Transverse colon (tissue), 4 donors: ENCODE data around the gene EFNA1.

ENCODE experiments used
- EP300 ChIP-seq: sonication (generic); formaldehyde crosslinking; IDR thresholded peaks from one replicate; pipeline ENCODE4 v1.6.1; 2017; ENCODE audit warnings: antibody characterized with exemption, low read depth
- POLR2A ChIP-seq: fragments of 450-650 bp; IDR thresholded peaks from one replicate; pipeline ENCODE4 v1.6.1; 2016; ENCODE audit warnings: antibody characterized with exemption, mild to moderate bottlenecking, moderate library complexity
- POLR2AphosphoS5 ChIP-seq, 3 donors: sonication (generic); formaldehyde crosslinking; IDR thresholded peaks; one replicate each; pipeline ENCODE4 v1.6.1; 2016; ENCODE audit warnings: antibody characterized with exemption in 3 of 3
- TF ChIP-seq, protein P1 (sequence below), 5 experiments: fragments of 200-600 bp in 3 of 5; fragments of 450-650 bp in 2 of 5; sonication (generic) in 3 of 5; IDR thresholded peaks; 1 replicate in 2 of 5; 2 replicates in 3 of 5; pipeline ENCODE4 v1.5.1; 2016 to 2017; ENCODE audit warnings: antibody characterized with exemption in 5 of 5, inconsistent platforms in 3 of 5, mild to moderate bottlenecking in 2 of 5, moderate library complexity in 1 of 5

DNA sequence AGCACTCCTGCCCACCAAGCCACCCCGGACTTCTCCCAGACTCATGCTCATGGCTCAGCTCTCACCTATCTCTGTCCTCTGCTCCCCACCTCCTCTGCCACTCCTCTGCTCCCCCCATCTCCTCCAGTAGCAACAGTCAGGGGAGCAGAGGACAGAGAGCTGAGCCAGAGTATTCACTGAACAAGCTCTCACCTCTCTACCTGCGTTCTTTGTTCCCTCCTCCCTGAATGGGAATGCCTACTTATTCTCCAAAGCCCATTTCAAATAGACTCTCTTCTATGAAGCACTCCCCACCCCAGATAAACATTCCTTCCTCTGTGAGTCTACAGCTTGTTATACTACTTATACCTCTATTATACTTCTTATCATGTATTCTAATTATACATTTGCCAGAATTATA is 6.4 kb upstream of the EFNA1 start:
- no peak for TF ChIP-seq POLR2AphosphoS5 (IDR thresholded peaks at IDR 0.05)
- TF ChIP-seq, protein P1, sequence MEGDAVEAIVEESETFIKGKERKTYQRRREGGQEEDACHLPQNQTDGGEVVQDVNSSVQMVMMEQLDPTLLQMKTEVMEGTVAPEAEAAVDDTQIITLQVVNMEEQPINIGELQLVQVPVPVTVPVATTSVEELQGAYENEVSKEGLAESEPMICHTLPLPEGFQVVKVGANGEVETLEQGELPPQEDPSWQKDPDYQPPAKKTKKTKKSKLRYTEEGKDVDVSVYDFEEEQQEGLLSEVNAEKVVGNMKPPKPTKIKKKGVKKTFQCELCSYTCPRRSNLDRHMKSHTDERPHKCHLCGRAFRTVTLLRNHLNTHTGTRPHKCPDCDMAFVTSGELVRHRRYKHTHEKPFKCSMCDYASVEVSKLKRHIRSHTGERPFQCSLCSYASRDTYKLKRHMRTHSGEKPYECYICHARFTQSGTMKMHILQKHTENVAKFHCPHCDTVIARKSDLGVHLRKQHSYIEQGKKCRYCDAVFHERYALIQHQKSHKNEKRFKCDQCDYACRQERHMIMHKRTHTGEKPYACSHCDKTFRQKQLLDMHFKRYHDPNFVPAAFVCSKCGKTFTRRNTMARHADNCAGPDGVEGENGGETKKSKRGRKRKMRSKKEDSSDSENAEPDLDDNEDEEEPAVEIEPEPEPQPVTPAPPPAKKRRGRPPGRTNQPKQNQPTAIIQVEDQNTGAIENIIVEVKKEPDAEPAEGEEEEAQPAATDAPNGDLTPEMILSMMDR (IDR thresholded peaks at IDR 0.05) = no peak
- no peak for TF ChIP-seq POLR2A
- TF ChIP-seq EP300 = no peak
